Measurements from ENCODE around the gene MMP15.

DNA sequence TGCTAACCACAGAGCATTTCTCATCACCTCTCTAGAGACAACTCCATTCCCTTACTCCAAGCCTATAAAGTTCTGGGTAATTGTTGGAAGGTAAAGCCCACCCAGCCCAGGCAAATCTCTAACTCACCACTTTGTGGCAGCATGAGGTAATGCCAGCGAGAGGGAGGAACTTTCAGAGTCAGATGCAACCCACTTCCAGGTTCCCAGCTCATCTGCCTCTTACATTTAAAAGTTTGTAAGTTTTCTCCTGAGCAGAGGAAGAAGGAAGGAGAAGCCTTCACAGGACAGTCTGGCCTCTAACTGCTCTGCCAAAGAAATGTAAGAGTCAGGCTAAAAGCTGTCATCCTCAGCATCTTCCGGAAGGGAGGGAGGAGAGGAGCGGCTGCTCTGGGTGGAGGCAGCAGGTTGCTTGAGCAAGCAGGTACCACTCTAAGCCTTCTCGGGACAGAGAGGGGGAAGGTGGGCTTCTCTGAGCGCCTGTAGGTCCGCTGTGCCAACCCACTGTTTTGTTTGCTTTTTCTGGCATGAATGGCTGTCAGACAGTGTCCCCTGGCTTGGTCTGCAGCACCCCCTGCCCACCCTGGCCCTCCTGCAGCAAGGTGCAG lies 26.1 kb upstream of the MMP15 start:
- no peak for TF ChIP-seq POLR2A (IDR thresholded peaks at IDR 0.05)
- TF ChIP-seq, protein P1, sequence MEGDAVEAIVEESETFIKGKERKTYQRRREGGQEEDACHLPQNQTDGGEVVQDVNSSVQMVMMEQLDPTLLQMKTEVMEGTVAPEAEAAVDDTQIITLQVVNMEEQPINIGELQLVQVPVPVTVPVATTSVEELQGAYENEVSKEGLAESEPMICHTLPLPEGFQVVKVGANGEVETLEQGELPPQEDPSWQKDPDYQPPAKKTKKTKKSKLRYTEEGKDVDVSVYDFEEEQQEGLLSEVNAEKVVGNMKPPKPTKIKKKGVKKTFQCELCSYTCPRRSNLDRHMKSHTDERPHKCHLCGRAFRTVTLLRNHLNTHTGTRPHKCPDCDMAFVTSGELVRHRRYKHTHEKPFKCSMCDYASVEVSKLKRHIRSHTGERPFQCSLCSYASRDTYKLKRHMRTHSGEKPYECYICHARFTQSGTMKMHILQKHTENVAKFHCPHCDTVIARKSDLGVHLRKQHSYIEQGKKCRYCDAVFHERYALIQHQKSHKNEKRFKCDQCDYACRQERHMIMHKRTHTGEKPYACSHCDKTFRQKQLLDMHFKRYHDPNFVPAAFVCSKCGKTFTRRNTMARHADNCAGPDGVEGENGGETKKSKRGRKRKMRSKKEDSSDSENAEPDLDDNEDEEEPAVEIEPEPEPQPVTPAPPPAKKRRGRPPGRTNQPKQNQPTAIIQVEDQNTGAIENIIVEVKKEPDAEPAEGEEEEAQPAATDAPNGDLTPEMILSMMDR (IDR thresholded peaks at IDR 0.05): no peak
